ENCODE measurements around the gene HMCN2.

The HMCN2 gene

DNA sequence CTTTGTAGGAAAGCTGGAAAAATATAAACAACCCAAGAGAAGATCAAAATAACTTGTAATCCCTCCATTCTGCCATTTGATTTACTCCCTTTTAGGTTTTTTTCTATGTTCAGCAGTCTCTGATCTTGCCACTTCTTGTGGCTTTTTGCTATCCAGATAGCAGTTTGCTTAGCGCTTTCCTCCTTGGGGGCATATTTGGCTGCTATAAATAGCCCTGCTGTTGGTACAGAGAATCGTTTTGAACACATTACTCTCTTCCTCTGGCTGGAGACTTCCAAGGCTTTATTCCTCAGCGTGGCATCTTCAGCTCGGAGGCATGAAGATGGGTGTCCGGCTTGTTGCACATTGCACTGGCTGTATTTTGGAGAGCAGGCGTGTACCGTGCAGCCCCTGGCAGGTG lies 38.6 kb downstream of the HMCN2 start:
- TF ChIP-seq, protein P1, sequence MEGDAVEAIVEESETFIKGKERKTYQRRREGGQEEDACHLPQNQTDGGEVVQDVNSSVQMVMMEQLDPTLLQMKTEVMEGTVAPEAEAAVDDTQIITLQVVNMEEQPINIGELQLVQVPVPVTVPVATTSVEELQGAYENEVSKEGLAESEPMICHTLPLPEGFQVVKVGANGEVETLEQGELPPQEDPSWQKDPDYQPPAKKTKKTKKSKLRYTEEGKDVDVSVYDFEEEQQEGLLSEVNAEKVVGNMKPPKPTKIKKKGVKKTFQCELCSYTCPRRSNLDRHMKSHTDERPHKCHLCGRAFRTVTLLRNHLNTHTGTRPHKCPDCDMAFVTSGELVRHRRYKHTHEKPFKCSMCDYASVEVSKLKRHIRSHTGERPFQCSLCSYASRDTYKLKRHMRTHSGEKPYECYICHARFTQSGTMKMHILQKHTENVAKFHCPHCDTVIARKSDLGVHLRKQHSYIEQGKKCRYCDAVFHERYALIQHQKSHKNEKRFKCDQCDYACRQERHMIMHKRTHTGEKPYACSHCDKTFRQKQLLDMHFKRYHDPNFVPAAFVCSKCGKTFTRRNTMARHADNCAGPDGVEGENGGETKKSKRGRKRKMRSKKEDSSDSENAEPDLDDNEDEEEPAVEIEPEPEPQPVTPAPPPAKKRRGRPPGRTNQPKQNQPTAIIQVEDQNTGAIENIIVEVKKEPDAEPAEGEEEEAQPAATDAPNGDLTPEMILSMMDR (IDR thresholded peaks at IDR 0.05), result no peak
- Mint-ChIP-seq H3K36me3 (ENCODE audit: low read depth) (no peaks in the 10 kb centered on the region), H3K9me3 (no peaks in the 10 kb centered on the region), H3K27me3 (ENCODE audit: low read depth, poor library complexity) (peaks cover 12% of the 10 kb centered on the region), H3K27ac (no peak overlapping the region), H3K4me1 (peaks cover 55% of the 10 kb centered on the region), H3K4me3 (no peak overlapping the region)
- no peak for DNase-seq

DNA sequence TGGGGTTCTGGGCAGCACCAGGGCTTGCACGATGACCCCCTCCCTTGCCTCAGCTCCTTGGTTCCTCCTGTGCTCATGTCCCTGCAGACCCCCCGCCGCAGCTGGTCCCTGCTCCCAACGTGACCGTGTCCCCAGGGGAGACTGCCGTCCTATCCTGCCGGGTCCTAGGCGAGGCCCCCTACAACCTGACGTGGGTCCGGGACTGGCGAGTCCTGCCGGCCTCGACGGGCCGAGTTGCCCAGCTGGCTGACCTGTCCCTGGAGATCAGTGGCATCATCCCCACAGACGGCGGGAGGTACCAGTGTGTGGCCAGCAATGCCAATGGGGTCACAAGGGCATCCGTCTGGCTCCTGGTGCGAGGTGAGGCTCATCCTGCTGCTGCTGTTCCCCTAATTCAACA lies 39.1 kb downstream of the HMCN2 start:
- TF ChIP-seq, protein P1 (IDR thresholded peaks at IDR 0.05), result no peak
- Mint-ChIP-seq H3K27ac (no peak overlapping the region), H3K4me1 (peaks cover 55% of the 10 kb centered on the region), H3K36me3 (ENCODE audit: low read depth) (no peaks in the 10 kb centered on the region), H3K27me3 (ENCODE audit: low read depth, poor library complexity) (peaks cover 12% of the 10 kb centered on the region), H3K9me3 (no peaks in the 10 kb centered on the region), H3K4me3 (no peak overlapping the region)
- DNase-seq, result no peak

DNA sequence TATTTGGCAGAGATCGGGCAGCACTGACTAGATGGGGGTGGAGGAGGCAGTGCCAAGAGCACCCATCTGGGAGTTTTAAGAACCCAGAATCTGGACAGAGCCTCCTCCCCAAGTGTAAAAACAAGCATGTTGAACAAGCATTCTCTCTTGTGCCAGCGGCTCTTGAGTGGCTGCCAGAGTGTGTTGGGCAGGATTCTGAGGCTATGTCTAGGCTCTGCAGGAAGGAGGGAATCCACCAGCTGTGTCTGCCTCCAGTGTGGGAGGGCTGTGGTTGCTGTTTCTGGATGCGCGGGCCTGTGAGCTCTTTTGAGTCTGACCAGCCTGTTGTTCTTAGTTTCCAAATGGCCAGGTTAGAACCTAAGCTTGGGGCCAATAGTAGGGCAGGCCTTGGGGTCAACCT lies 39.8 kb downstream of the HMCN2 start:
- TF ChIP-seq, protein P1 (IDR thresholded peaks at IDR 0.05), result no peak
- H3K4me1 Mint-ChIP-seq, result peaks cover 55% of the 10 kb centered on the region
- no peaks in the 10 kb centered on the region for H3K9me3 Mint-ChIP-seq
- H3K27me3 Mint-ChIP-seq (ENCODE audit: low read depth, poor library complexity), result peaks cover 14% of the 10 kb centered on the region
- no peak overlapping the region for H3K4me3 Mint-ChIP-seq
- no peak for DNase-seq
- H3K27ac Mint-ChIP-seq, result no peak overlapping the region
- H3K36me3 Mint-ChIP-seq (ENCODE audit: low read depth), result no peaks in the 10 kb centered on the region

DNA sequence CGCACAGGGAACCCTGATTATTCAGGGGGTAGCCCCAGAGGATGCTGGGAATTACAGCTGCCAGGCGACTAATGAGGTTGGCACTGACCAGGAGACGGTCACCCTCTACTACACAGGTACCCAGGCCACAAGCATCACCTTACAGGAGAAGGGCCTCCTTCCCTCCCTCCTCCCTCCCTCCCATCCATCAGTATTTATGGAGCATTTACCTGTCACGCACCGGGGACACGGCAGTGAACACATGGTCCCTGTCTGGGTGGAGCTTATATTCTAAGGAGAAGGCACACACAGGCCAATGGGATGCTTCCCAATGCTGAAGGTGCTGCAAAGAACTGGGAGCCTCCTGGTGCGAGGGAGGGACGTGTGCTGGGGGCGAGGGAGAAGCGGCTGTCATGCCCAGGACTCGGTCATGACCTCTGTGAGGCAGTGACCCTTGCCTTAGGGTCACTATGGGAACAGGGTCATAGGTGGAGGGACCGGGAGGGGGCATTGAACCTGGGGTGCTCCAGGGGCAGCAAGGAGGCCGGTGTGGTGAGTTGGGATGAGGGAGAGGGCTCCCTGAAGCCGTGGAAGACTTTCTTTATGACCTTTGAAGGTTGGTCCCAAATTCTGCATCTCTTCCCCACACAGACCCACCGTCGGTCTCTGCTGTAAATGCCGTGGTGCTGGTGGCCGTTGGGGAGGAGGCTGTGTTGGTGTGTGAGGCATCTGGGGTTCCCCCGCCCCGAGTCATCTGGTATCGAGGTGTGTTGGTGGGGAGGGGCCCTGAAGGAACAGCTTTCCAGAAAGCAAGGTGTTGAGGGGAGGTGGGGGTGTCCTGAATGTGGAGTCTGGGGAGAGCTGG lies 41.5 kb downstream of the HMCN2 start:
- Mint-ChIP-seq H3K36me3 (ENCODE audit: low read depth) (no peaks in the 10 kb centered on the region), H3K27me3 (ENCODE audit: low read depth, poor library complexity) (peaks cover 15% of the 10 kb centered on the region), H3K4me3 (peak overlapping the region; percentile 19), H3K4me1 (peaks cover 46% of the 10 kb centered on the region), H3K27ac (no peak overlapping the region), H3K9me3 (no peaks in the 10 kb centered on the region)
- DNase-seq, result no peak
- TF ChIP-seq, protein P1 (IDR thresholded peaks at IDR 0.05), result no peak

DNA sequence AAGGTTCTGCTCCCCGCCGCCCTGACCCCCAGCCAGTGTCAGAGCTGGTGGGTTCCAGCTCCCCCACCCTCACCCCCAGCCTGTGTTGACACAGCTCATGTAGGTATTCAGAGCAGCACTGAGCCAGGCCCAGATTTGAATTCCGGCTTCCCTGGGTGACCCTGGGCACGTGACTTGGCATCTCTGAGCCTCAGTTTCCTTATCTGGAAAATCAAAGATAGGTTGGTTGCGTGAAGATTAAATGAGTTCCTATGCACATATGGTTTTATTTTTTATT lies 42.0 kb downstream of the HMCN2 start:
- Mint-ChIP-seq H3K36me3 (ENCODE audit: low read depth) (no peaks in the 10 kb centered on the region), H3K4me1 (peaks cover 45% of the 10 kb centered on the region), H3K9me3 (no peaks in the 10 kb centered on the region), H3K27ac (no peak overlapping the region), H3K27me3 (ENCODE audit: low read depth, poor library complexity) (peaks cover 17% of the 10 kb centered on the region), H3K4me3 (no peak overlapping the region)
- DNase-seq, result no peak
- TF ChIP-seq, protein P1 (IDR thresholded peaks at IDR 0.05), result no peak

DNA sequence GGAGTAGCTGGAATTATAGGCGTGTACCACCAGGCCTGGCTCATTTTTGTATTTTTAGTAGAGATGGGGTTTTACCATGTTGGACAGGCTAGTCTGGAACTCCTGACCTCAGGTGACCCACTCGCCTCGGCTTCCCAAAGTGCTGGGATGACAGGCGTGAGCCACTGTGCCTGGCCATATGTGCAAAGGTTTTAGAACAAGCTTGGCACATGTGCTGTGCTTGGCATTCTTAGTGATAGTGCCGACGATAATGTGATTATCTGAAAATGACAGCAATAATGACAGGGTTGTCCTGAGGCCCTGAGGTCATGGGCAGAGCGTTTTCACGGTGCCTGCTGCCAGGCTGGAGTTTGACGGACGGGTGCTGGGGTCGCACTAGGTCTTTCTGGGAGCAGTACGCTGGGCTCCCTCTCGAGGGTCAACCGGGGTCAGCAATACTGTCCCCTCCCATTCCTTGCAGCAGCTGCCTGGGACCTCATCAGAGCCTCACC lies 42.6 kb downstream of the HMCN2 start:
- no peak for DNase-seq
- H3K27ac Mint-ChIP-seq, result peak overlapping the region; percentile 19
- no peak overlapping the region for H3K4me3 Mint-ChIP-seq
- peaks cover 43% of the 10 kb centered on the region for H3K4me1 Mint-ChIP-seq
- TF ChIP-seq, protein P1 (IDR thresholded peaks at IDR 0.05), result no peak
- no peaks in the 10 kb centered on the region for H3K9me3 Mint-ChIP-seq
- no peaks in the 10 kb centered on the region for H3K36me3 Mint-ChIP-seq (ENCODE audit: low read depth)
- H3K27me3 Mint-ChIP-seq (ENCODE audit: low read depth, poor library complexity), result peaks cover 17% of the 10 kb centered on the region

Data from nephron progenitor cell (in vitro differentiated cells).